Aorta (tissue), 5 donors: ENCODE measurements around the gene PIK3C2G. TPM values are rescaled to one million over a fixed set of nuclear protein-coding genes. Genes with fewer than 3 reads are reported as not detected.

Experiments
- ATAC-seq: fragments of 200-7000 bp; cut with Tn5 transposase; one replicate; pipeline ENCODE4 v1.9.1; 2022; ENCODE audit warnings: moderate library complexity; ENCODE audit not compliant: low FRiP score
- DNase-seq, 2 donors: peaks; one replicate each; pipeline ENCODE4 v3.0.0-alpha.2; 2020
- H3K27ac ChIP-seq, 2 donors: one replicate each; pipeline ENCODE4 v1.5.1; 2013; ENCODE audit warnings: low read length in 2 of 2, mild to moderate bottlenecking in 2 of 2, moderate library complexity in 2 of 2, control low read depth in 1 of 2, inconsistent platforms in 1 of 2, low read depth in 1 of 2
- H3K27me3 ChIP-seq, 2 donors: one replicate each; pipeline ENCODE4 v1.6.1; 2013; ENCODE audit warnings: control low read depth in 1 of 2, low read length in 1 of 2, mild to moderate bottlenecking in 1 of 2, moderate library complexity in 1 of 2; ENCODE audit not compliant: insufficient read depth in 2 of 2, control insufficient read depth in 1 of 2
- H3K36me3 ChIP-seq, 2 donors: one replicate each; pipeline ENCODE4 v1.6.1; 2013; ENCODE audit warnings: control low read depth in 1 of 2, low read length in 1 of 2, mild to moderate bottlenecking in 1 of 2; ENCODE audit not compliant: insufficient read depth in 2 of 2, control insufficient read depth in 1 of 2
- H3K4me1 ChIP-seq, 2 donors: one replicate each; pipeline ENCODE4 v1.6.1; 2013; ENCODE audit warnings: low read length in 2 of 2, control low read depth in 1 of 2, mild to moderate bottlenecking in 1 of 2, moderate library complexity in 1 of 2; ENCODE audit not compliant: insufficient read depth in 2 of 2, control insufficient read depth in 1 of 2
- H3K4me3 ChIP-seq, 2 donors: one replicate each; pipeline ENCODE4 v1.5.1; 2013; ENCODE audit warnings: low read length in 2 of 2, control low read depth in 1 of 2, mild to moderate bottlenecking in 1 of 2
- H3K9me3 ChIP-seq: one replicate; pipeline ENCODE4 v1.6.1; 2013; ENCODE audit warnings: mild to moderate bottlenecking, low read length; ENCODE audit not compliant: control insufficient read depth
- WGBS, 2 donors: extraction: QIAGEN DNeasy Blood & Tissue Kit; methylation state at CpG; one replicate each; pipeline ENCODE4 v1.1.7; 2013; 5-methylcytosine and 5-hydroxymethylcytosine counted together
- intact Hi-C, 2 donors: fragments of 100-400 bp; cut with DNase I; formaldehyde crosslinking; loops; one replicate each; pipeline versions ENCODE4 v1.14.2 to v1.15.0; 2022
- polyA plus RNA-seq, 2 donors: library from polyadenylated mRNA; stranded (reverse); fragments of 200-250 nt; gene quantifications; one replicate each; pipeline ENCODE4 v1.2.3, GENCODE V29; 2013
- total RNA-seq, 2 donors: library from RNA; stranded (reverse); fragmentation: NEBNext Ultra II Directional; extraction: Animal tissue kit (Norgen Biotek cat#: 25700); gene quantifications; one replicate each; pipeline ENCODE4 v1.2.1, GENCODE V29; 2021
- donor health status: healthy with polysubstance abuse.
- donor health status: Bipolar disorder and iron deficiency.
- donor health status: DM: no; HTN: no; CAD: no.
- donor health status: DM: no; HTN: no; CAD: no.
- donor health status: DM: yes; HTN: yes; CAD: no.

PIK3C2G gene
- total and polyA plus RNA-seq, 4 donors: 0.15 to 0.63 TPM; not detected in 2

- H3K27ac ChIP-seq: no peak overlapping the region
- 32 to 66% methylated on average over 2 of the region's 2 CpGs for WGBS, 2 donors
- DNase-seq (no peak), ATAC-seq (no peak)
- no peaks in the 10 kb centered on the region for H3K36me3 ChIP-seq
- no peaks in the 10 kb centered on the region for H3K4me1 ChIP-seq
- no peaks in the 10 kb centered on the region for H3K9me3 ChIP-seq
- no peaks in the 10 kb centered on the region for H3K27me3 ChIP-seq
- intact Hi-C loops: no loop called here
- no peak overlapping the region for H3K4me3 ChIP-seq
These were observed 52.0 kb downstream of the PIK3C2G start for GRCh38 chr12:18313306-18313705.

GRCh38 chr12:18320036-18320617, 58.8 kb downstream of the PIK3C2G start:
- intact Hi-C loops: no loop called here
- H3K27me3 ChIP-seq: no peaks in the 10 kb centered on the region
- peaks cover 3% of the 10 kb centered on the region for H3K9me3 ChIP-seq

GRCh38 chr12:18320976-18321375, 59.7 kb downstream of the PIK3C2G start:
- DNase-seq: no peak
- ATAC-seq: no peak
- WGBS, 2 donors: 77 to 78% methylated on average over 2 of the region's 2 CpGs

More at GRCh38 chr12:18320036-18320617, 58.8 kb downstream of the PIK3C2G start:
- no peak overlapping the region for H3K4me3 ChIP-seq
- WGBS, 2 donors: 35 to 36% methylated on average over 6 of the region's 6 CpGs
- no peak overlapping the region for H3K27ac ChIP-seq
- H3K36me3 ChIP-seq: no peaks in the 10 kb centered on the region
- DNase-seq (no peak), ATAC-seq (no peak)
- no peaks in the 10 kb centered on the region for H3K4me1 ChIP-seq

GRCh38 chr12:18323159-18323558, 61.8 kb downstream of the PIK3C2G start:
- no peak for ATAC-seq
- Histone ChIP-seq H3K36me3 (no peaks in the 10 kb centered on the region), H3K27me3 (no peaks in the 10 kb centered on the region), H3K27ac (no peak overlapping the region), H3K4me1 (no peaks in the 10 kb centered on the region), H3K9me3 (peaks cover 3% of the 10 kb centered on the region), H3K4me3 (no peak overlapping the region)
- intact Hi-C loops: no loop called here
- no peak for DNase-seq

More at GRCh38 chr12:18320976-18321375, 59.7 kb downstream of the PIK3C2G start:
- intact Hi-C loops: no loop called here
- Histone ChIP-seq H3K36me3 (no peaks in the 10 kb centered on the region), H3K9me3 (peaks cover 3% of the 10 kb centered on the region), H3K4me3 (no peak overlapping the region), H3K4me1 (no peaks in the 10 kb centered on the region), H3K27ac (no peak overlapping the region), H3K27me3 (no peaks in the 10 kb centered on the region)

- ATAC-seq (no peak), DNase-seq (no peak)
- Histone ChIP-seq H3K9me3 (peaks cover 3% of the 10 kb centered on the region), H3K27ac (no peak overlapping the region), H3K4me1 (no peaks in the 10 kb centered on the region), H3K27me3 (no peaks in the 10 kb centered on the region), H3K4me3 (no peak overlapping the region), H3K36me3 (no peaks in the 10 kb centered on the region)
- intact Hi-C loops: no loop called here
- 47 to 49% methylated on average over 2 of the region's 2 CpGs for WGBS, 2 donors
These were observed 65.7 kb downstream of the PIK3C2G start for GRCh38 chr12:18327036-18327435.

- ATAC-seq (no peak), DNase-seq (no peak)
- H3K27ac ChIP-seq: no peak overlapping the region
- no peak overlapping the region for H3K4me3 ChIP-seq
- intact Hi-C loops: no loop called here
- no peaks in the 10 kb centered on the region for H3K4me1 ChIP-seq
- H3K27me3 ChIP-seq: peaks cover 0 to 2% of the 10 kb centered on the region in 2 donors
- 78% methylated on average over 4 of the region's 4 CpGs for WGBS, 2 donors
- no peaks in the 10 kb centered on the region for H3K36me3 ChIP-seq
- H3K9me3 ChIP-seq: no peaks in the 10 kb centered on the region
These were observed 70.9 kb downstream of the PIK3C2G start for GRCh38 chr12:18332173-18332572.

- Histone ChIP-seq H3K27me3 (peaks cover 0 to 2% of the 10 kb centered on the region in 2 donors), H3K9me3 (no peaks in the 10 kb centered on the region), H3K27ac (no peak overlapping the region), H3K4me3 (no peak overlapping the region), H3K36me3 (no peaks in the 10 kb centered on the region), H3K4me1 (no peaks in the 10 kb centered on the region)
- ATAC-seq (no peak), DNase-seq (no peak)
- 90 to 91% methylated on average over 1 of the region's 1 CpG for WGBS, 2 donors
- intact Hi-C loops: no loop called here
These were observed 78.3 kb downstream of the PIK3C2G start for GRCh38 chr12:18339633-18340032.

GRCh38 chr12:18340186-18340585, 78.9 kb downstream of the PIK3C2G start:
- no peak for DNase-seq
- Histone ChIP-seq H3K36me3 (no peaks in the 10 kb centered on the region), H3K9me3 (no peaks in the 10 kb centered on the region), H3K4me3 (no peak overlapping the region), H3K27me3 (no peaks in the 10 kb centered on the region), H3K4me1 (no peaks in the 10 kb centered on the region), H3K27ac (no peak overlapping the region)
- WGBS, 2 donors: 84 to 87% methylated on average over 3 of the region's 3 CpGs
- intact Hi-C loops: no loop called here
- ATAC-seq: no peak

- no peak overlapping the region for H3K4me3 ChIP-seq
- DNase-seq: no peak
- intact Hi-C loops: no loop called here
- 39 to 57% methylated on average over 7 of the region's 7 CpGs for WGBS, 2 donors
- ATAC-seq: no peak
- H3K36me3 ChIP-seq: no peaks in the 10 kb centered on the region
- no peaks in the 10 kb centered on the region for H3K27me3 ChIP-seq
- no peak overlapping the region for H3K27ac ChIP-seq
- no peaks in the 10 kb centered on the region for H3K9me3 ChIP-seq
- no peaks in the 10 kb centered on the region for H3K4me1 ChIP-seq
These were observed 79.5 kb downstream of the PIK3C2G start for GRCh38 chr12:18340786-18341185.
